Measurements from ENCODE around the gene CACNA1D.

DNA sequence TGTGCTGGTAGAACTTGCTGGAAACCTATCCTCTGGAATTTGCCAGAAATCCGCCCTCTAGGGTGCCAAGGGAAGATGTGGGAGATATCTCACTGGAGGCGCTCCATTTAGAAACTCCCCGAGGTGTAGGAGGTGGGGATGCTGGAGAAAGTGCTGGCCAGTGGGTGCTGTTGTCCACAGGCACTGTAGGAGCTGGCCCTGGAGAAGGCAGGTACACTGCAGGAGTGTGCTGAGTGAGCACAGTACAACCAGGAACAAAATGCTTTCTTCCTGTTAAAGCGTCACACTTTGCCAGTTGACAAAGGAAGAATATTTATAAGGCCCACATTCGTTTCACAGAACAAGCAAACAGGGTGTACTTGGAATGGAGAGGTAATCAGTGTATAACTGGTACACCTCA lies 119.9 kb downstream of the CACNA1D start:
- TF ChIP-seq EZH2 (IDR thresholded peaks at IDR 0.05; ENCODE audit: borderline replicate concordance): no peak
- TF ChIP-seq, protein P1, sequence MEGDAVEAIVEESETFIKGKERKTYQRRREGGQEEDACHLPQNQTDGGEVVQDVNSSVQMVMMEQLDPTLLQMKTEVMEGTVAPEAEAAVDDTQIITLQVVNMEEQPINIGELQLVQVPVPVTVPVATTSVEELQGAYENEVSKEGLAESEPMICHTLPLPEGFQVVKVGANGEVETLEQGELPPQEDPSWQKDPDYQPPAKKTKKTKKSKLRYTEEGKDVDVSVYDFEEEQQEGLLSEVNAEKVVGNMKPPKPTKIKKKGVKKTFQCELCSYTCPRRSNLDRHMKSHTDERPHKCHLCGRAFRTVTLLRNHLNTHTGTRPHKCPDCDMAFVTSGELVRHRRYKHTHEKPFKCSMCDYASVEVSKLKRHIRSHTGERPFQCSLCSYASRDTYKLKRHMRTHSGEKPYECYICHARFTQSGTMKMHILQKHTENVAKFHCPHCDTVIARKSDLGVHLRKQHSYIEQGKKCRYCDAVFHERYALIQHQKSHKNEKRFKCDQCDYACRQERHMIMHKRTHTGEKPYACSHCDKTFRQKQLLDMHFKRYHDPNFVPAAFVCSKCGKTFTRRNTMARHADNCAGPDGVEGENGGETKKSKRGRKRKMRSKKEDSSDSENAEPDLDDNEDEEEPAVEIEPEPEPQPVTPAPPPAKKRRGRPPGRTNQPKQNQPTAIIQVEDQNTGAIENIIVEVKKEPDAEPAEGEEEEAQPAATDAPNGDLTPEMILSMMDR (IDR thresholded peaks at IDR 0.05; ENCODE audit: poor library complexity): no peak
